ENCODE results near the gene ABCA5.
A peak's percentile ranks its signal among the peaks of the same experiment; 100 is the strongest.

ABCA5 gene

GRCh38 chr17:69250641-69251040, 76.3 kb downstream of the ABCA5 start:
- DNase-seq, result no peak

- DNase-seq, result peak; percentile 58
Measured at GRCh38 chr17:69246726-69247375, 80.1 kb downstream of the ABCA5 start.

- DNase-seq, result no peak
Measured at GRCh38 chr17:69246202-69246601, 80.7 kb downstream of the ABCA5 start.

- DNase-seq, result no peak
Measured at GRCh38 chr17:69245617-69246016, 81.3 kb downstream of the ABCA5 start.

GRCh38 chr17:69239611-69240600, 87.0 kb downstream of the ABCA5 start:
- no peak for DNase-seq

- no peak for DNase-seq
Measured at GRCh38 chr17:69236946-69237345, 90.0 kb downstream of the ABCA5 start.

- DNase-seq, result no peak
Measured at GRCh38 chr17:69236464-69236863, 90.5 kb downstream of the ABCA5 start.

- peak; percentile 72 for DNase-seq
Measured at GRCh38 chr17:69235338-69236058, 91.4 kb downstream of the ABCA5 start.

GRCh38 chr17:69232650-69233049, 94.3 kb downstream of the ABCA5 start:
- DNase-seq, result no peak

GRCh38 chr17:69231521-69231920, 95.4 kb downstream of the ABCA5 start:
- DNase-seq, result no peak

- DNase-seq, result no peak
Measured at GRCh38 chr17:69230939-69231338, 96.0 kb downstream of the ABCA5 start.

GRCh38 chr17:69228576-69228975, 98.4 kb downstream of the ABCA5 start, which contains the start of gene ABCA10:
ABCA10 (minus strand) TSS chr17:69228824; CDS start chr17:69225358, 3,466 bp downstream.
- no peak for DNase-seq

- DNase-seq, result no peak
Measured at GRCh38 chr17:69228018-69228417, 98.9 kb downstream of the ABCA5 start.

GRCh38 chr17:69227541-69227940, 99.4 kb downstream of the ABCA5 start:
- no peak for DNase-seq

- no peak for DNase-seq
Measured at GRCh38 chr17:69223809-69224208, 103.1 kb downstream of the ABCA5 start.

GRCh38 chr17:69222707-69223258, 104.2 kb downstream of the ABCA5 start:
- DNase-seq, result no peak

- no peak for DNase-seq
Measured at GRCh38 chr17:69220098-69220497, 106.8 kb downstream of the ABCA5 start.

GRCh38 chr17:69218986-69219385, 107.9 kb downstream of the ABCA5 start:
- no peak for DNase-seq

GRCh38 chr17:69213059-69213813, 113.7 kb downstream of the ABCA5 start:
- peak; percentile 25 for DNase-seq

- DNase-seq, result no peak
Measured at GRCh38 chr17:69208640-69209039, 118.3 kb downstream of the ABCA5 start.

GRCh38 chr17:69207151-69207550, 119.8 kb downstream of the ABCA5 start:
- no peak for DNase-seq

GRCh38 chr17:69198238-69198637, 128.7 kb downstream of the ABCA5 start:
- no peak for DNase-seq
